Subcutaneous adipose tissue (tissue), 4 donors: ENCODE measurements around the gene YAF2. TPM values are rescaled to one million over a fixed set of nuclear protein-coding genes. Genes with fewer than 3 reads are reported as not detected.

Experiments used
- total RNA-seq, 4 donors: library from RNA; depleted of rRNA; stranded (reverse); fragments of >200 nt; gene quantifications; one replicate each; pipeline ENCODE4 v1.1.0, GENCODE V29; 2016
- TF ChIP-seq, protein P1 (sequence below): fragments of 450-650 bp; IDR thresholded peaks from one replicate; pipeline ENCODE4 v1.5.1; 2016; ENCODE audit warnings: low read depth, mild to moderate bottlenecking, control low read depth, antibody characterized with exemption, moderate library complexity

YAF2 gene
- total RNA-seq, 4 donors from 2014 or later: 30.6 to 51.6 (median 41.6) TPM

DNA sequence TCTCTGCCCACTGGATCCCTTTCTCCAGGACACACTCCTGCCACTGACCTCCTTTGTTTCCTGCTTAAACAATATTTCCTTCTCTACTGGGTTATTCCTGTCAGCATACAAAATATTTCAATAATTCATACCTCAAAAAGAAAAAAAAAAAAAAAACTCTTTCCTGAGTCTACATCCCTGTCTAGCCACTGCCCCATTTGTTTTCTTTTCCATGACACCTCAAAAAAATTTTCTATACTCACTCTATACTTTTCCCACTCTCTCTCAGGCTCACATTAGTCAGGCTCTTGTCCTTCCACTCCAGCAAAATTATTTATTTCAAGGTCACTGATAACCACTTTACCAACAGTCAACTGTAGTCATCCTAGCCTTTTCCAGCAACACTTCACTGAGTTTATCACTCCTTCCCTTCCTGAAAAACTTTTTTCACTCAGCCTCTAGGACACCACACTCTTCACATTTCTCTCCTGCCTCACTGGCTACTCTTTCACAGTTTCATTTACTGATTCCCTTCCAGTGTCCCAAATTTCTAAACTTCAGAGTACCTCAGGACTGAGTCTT lies 64.0 kb downstream of the YAF2 start:
- TF ChIP-seq, protein P1, sequence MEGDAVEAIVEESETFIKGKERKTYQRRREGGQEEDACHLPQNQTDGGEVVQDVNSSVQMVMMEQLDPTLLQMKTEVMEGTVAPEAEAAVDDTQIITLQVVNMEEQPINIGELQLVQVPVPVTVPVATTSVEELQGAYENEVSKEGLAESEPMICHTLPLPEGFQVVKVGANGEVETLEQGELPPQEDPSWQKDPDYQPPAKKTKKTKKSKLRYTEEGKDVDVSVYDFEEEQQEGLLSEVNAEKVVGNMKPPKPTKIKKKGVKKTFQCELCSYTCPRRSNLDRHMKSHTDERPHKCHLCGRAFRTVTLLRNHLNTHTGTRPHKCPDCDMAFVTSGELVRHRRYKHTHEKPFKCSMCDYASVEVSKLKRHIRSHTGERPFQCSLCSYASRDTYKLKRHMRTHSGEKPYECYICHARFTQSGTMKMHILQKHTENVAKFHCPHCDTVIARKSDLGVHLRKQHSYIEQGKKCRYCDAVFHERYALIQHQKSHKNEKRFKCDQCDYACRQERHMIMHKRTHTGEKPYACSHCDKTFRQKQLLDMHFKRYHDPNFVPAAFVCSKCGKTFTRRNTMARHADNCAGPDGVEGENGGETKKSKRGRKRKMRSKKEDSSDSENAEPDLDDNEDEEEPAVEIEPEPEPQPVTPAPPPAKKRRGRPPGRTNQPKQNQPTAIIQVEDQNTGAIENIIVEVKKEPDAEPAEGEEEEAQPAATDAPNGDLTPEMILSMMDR: no peak

DNA sequence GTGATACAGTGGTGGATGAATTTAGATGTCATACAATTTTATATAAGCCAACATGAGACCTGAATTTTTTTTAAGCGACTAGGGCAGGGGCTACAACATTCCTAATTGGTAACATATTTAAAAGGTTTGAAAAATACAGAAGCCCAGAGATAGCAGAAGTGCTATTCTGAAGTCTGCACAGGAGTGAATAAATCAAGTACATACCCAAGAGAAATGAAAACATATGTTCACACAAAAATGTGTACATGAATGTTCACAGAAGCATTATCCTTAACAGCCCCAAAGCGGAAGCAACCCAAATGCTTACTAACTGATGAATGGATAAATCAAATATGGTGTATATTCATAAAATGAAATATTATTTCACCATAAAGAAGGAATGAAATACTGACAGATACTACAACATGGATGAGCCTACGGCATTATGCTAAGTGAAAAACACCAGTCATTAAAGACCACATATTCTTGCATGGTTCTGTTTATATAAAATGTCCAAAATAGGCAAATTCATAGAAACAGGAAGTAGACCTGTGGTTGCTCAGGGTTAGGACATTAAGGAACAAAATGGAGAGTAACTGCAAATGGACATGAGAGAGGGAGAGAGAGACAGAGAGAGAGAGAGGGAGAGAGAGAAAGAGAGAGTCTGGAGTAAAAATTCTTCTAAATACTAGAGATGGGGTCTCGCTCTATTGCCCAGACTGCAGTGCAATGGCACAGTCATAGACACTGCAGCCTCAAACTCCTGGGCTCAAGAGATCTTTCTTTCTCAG lies 65.4 kb downstream of the YAF2 start:
- TF ChIP-seq, protein P1: no peak

DNA sequence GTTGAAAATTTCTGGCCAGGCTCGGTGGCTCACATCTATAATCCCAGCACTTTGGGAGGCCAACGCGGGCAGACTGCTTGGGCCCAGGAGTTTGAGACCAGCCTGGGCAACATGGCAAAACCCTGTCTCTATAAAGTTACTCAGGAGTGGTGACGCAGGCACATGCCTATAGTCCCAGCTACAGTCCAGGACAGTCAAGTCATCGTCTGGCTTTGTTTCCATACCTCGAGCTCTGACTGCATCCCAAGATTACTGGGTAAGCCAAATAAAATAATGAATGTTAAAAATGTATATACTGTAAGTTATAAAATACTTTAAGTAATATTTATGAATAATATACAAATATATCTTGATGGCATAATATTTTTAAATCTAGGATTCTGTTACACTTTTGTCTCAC lies 70.3 kb downstream of the YAF2 start:
- TF ChIP-seq, protein P1: no peak

DNA sequence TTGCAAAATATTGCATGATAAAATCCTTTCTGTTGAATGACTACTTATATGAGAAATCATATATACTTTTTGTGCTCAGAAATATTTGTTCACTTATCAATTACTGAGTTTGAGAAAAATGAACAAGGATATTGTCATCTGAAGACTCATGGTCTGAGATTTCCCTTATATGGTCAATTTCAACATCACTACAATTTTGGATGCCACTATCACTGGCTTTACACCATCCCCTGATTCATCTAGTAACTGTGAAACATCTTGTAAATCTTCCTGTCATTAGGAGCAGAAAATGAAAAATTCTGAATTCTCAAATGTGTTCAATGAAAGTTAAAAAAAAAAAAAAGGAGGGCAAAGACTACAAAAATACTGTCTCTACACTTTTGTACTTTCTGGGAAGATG lies 71.5 kb downstream of the YAF2 start:
- TF ChIP-seq, protein P1: no peak

DNA sequence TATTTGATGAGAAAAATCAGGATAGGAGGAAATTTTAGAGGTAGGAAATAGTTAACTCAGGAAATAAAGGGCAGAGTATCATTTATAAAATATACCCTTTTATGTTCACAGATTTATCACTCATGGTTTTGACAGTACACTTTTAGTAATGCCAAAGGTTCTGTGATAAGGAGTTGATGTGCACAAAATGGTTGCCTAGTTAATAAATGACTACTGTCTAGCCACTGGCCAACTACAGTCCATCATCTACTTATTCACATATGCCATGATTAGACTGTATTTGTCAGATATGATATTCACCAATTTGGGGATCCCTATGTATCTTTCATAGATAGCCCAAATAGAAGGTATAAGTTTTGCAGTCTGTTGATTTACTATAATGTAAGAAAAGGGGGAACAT lies 74.1 kb downstream of the YAF2 start:
- TF ChIP-seq, protein P1: no peak

DNA sequence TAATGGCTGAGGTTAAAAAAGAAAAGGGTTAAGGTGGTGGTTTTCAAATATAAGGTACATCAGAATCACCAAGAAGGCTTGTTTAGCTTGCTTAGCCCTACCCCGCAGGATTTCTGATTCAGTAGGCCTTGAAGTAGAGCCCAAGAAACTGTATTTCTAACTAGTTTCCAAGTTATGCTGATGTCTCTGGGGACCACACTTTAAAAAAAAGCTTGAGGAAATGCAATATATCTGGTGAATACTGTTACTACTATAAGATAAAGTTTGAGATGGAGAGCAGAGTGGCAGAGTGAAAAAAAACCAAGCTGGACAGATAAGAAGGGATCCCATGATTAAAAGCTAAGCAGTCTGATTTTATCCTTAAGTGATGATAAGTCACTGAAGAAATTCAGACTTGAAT lies 75.1 kb downstream of the YAF2 start:
- TF ChIP-seq, protein P1: no peak

DNA sequence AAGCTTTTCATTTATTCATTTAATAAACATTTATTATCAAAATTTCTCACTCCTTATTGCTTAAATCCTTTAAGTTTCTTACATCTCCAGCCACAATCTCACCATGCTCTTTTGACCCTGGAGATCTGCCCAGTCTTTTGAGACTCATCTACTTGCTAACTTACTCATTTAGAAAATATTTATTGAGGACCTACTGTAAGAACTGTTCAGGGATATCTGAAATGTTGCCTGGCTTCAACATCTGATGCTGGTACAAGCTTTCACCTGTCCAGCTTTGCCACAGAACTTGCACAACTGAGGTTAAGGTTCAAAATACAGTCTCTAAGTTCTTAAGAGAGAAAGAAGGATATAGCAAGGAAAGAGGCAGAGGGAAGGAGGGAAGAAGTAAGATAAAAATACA lies 75.9 kb downstream of the YAF2 start:
- TF ChIP-seq, protein P1: no peak
